ENCODE measurements around the gene ATF2. TPM values are rescaled to one million over a fixed set of nuclear protein-coding genes. Genes with fewer than 3 reads are reported as not detected.

The ATF2 gene
- total and polyA plus RNA-seq, 2 donors (not counting 1 experiment from before 2014, with no cell fraction given): 52.7 to 64.5 TPM

GRCh38 chr2:175180701-175181103 is 12.7 kb upstream of the ATF2 start:
- H3K79me2 ChIP-seq (ENCODE audit: control insufficient read depth, insufficient read depth, low read length): peaks cover 32% of the 10 kb centered on the region

GRCh38 chr2:175176624-175177023 is 8.6 kb upstream of the ATF2 start:
- Histone ChIP-seq H3K9ac (ENCODE audit: insufficient read depth, low read length) (no peak overlapping the region), H3K4me1 (ENCODE audit: control insufficient read depth, extremely low read depth, insufficient read depth, low read length) (no peaks in the 10 kb centered on the region), H3K36me3 (ENCODE audit: control insufficient read depth, insufficient read depth, low read length) (peaks cover 8% of the 10 kb centered on the region), H3K4me2 (ENCODE audit: extremely low read depth, insufficient read depth, low read length) (no peak overlapping the region), H3K9me3 (ENCODE audit: control insufficient read depth, insufficient read depth, low read depth, low read length) (no peaks in the 10 kb centered on the region), H3K27me3 (ENCODE audit: control insufficient read depth, insufficient read depth, low read length) (no peaks in the 10 kb centered on the region), H4K20me1 (ENCODE audit: control insufficient read depth, extremely low read depth, insufficient read depth, low read length) (no peaks in the 10 kb centered on the region), H3K27ac (ENCODE audit: insufficient read depth, low read length) (no peak overlapping the region), H3K79me2 (ENCODE audit: control insufficient read depth, insufficient read depth, low read length) (peaks cover 29% of the 10 kb centered on the region), H3K4me3 (replicated peaks in 1 of 4; ENCODE audit: control extremely low read depth in 1 of 4, insufficient read depth in 1 of 4, low read depth in 3 of 4, low read length in 4 of 4) (no peak overlapping the region), H2AFZ (ENCODE audit: low read length) (no peak overlapping the region)
- TF ChIP-seq, protein P1, sequence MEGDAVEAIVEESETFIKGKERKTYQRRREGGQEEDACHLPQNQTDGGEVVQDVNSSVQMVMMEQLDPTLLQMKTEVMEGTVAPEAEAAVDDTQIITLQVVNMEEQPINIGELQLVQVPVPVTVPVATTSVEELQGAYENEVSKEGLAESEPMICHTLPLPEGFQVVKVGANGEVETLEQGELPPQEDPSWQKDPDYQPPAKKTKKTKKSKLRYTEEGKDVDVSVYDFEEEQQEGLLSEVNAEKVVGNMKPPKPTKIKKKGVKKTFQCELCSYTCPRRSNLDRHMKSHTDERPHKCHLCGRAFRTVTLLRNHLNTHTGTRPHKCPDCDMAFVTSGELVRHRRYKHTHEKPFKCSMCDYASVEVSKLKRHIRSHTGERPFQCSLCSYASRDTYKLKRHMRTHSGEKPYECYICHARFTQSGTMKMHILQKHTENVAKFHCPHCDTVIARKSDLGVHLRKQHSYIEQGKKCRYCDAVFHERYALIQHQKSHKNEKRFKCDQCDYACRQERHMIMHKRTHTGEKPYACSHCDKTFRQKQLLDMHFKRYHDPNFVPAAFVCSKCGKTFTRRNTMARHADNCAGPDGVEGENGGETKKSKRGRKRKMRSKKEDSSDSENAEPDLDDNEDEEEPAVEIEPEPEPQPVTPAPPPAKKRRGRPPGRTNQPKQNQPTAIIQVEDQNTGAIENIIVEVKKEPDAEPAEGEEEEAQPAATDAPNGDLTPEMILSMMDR (conservative IDR thresholded peaks at IDR 0.05 in 1 of 2, IDR thresholded peaks at IDR 0.05 in 1 of 2; ENCODE audit: low read depth in 1 of 2, low read length in 2 of 2): no peak
- TF ChIP-seq EZH2 (IDR thresholded peaks at IDR 0.05; ENCODE audit: low read length, missing control alignments): no peak
- DNase-seq (ENCODE audit: low read depth in 2 of 2): no peak

More at GRCh38 chr2:175180701-175181103, 12.7 kb upstream of the ATF2 start:
- peaks cover 6% of the 10 kb centered on the region for H3K36me3 ChIP-seq (ENCODE audit: control insufficient read depth, insufficient read depth, low read length)
- H3K27ac ChIP-seq (ENCODE audit: insufficient read depth, low read length): peak overlapping the region; percentile 67
- no peaks in the 10 kb centered on the region for H4K20me1 ChIP-seq (ENCODE audit: control insufficient read depth, extremely low read depth, insufficient read depth, low read length)
- no peaks in the 10 kb centered on the region for H3K27me3 ChIP-seq (ENCODE audit: control insufficient read depth, insufficient read depth, low read length)
- peaks cover 2% of the 10 kb centered on the region for H3K4me1 ChIP-seq (ENCODE audit: control insufficient read depth, extremely low read depth, insufficient read depth, low read length)
- H3K9ac ChIP-seq (ENCODE audit: insufficient read depth, low read length): peak overlapping the region; percentile 78
- peak overlapping the region; percentile 73 to 94 (median 80) for H3K4me3 ChIP-seq (replicated peaks in 1 of 4; ENCODE audit: control extremely low read depth in 1 of 4, insufficient read depth in 1 of 4, low read depth in 3 of 4, low read length in 4 of 4)
- peak; percentile 53 to 58 for DNase-seq (ENCODE audit: low read depth in 2 of 2)
- H2AFZ ChIP-seq (ENCODE audit: low read length): peak overlapping the region; percentile 75
- TF ChIP-seq EZH2 (IDR thresholded peaks at IDR 0.05; ENCODE audit: low read length, missing control alignments): no peak
- TF ChIP-seq, protein P1 (conservative IDR thresholded peaks at IDR 0.05 in 1 of 2, IDR thresholded peaks at IDR 0.05 in 1 of 2; ENCODE audit: low read depth in 1 of 2, low read length in 2 of 2): no peak
- no peaks in the 10 kb centered on the region for H3K9me3 ChIP-seq (ENCODE audit: control insufficient read depth, insufficient read depth, low read depth, low read length)
- peak overlapping the region; percentile 80 for H3K4me2 ChIP-seq (ENCODE audit: extremely low read depth, insufficient read depth, low read length)

- Histone ChIP-seq H3K36me3 (ENCODE audit: control insufficient read depth, insufficient read depth, low read length) (peaks cover 10% of the 10 kb centered on the region), H3K4me1 (ENCODE audit: control insufficient read depth, extremely low read depth, insufficient read depth, low read length) (no peaks in the 10 kb centered on the region), H4K20me1 (ENCODE audit: control insufficient read depth, extremely low read depth, insufficient read depth, low read length) (no peaks in the 10 kb centered on the region), H3K27me3 (ENCODE audit: control insufficient read depth, insufficient read depth, low read length) (no peaks in the 10 kb centered on the region), H3K9me3 (ENCODE audit: control insufficient read depth, insufficient read depth, low read depth, low read length) (no peaks in the 10 kb centered on the region), H2AFZ (ENCODE audit: low read length) (no peak overlapping the region), H3K4me2 (ENCODE audit: extremely low read depth, insufficient read depth, low read length) (no peak overlapping the region), H3K79me2 (ENCODE audit: control insufficient read depth, insufficient read depth, low read length) (peaks cover 23% of the 10 kb centered on the region), H3K4me3 (replicated peaks in 1 of 4; ENCODE audit: control extremely low read depth in 1 of 4, insufficient read depth in 1 of 4, low read depth in 3 of 4, low read length in 4 of 4) (no peak overlapping the region), H3K9ac (ENCODE audit: insufficient read depth, low read length) (no peak overlapping the region), H3K27ac (ENCODE audit: insufficient read depth, low read length) (no peak overlapping the region)
- no peak for TF ChIP-seq EZH2 (IDR thresholded peaks at IDR 0.05; ENCODE audit: low read length, missing control alignments)
- TF ChIP-seq, protein P1 (conservative IDR thresholded peaks at IDR 0.05 in 1 of 2, IDR thresholded peaks at IDR 0.05 in 1 of 2; ENCODE audit: low read depth in 1 of 2, low read length in 2 of 2): no peak
- peak; percentile 21 to 23 for DNase-seq (ENCODE audit: low read depth in 2 of 2)
Measured at GRCh38 chr2:175175896-175176295, 7.9 kb upstream of the ATF2 start.
